Suppressor macrophage treated with lipopolysaccharide for 1 hour (primary cell): ENCODE data around the gene SEMA3B.
"Not testable (repeated sequence)": the region's sequence is repeated elsewhere in the genome, so short reads cannot be mapped to it uniquely, and the experiment has no call there.

Experiments used
- DNase-seq, 3 donors: peaks; one replicate each; pipeline ENCODE4 v3.0.0-alpha.2; 2020 to 2022

SEMA3B gene

DNA sequence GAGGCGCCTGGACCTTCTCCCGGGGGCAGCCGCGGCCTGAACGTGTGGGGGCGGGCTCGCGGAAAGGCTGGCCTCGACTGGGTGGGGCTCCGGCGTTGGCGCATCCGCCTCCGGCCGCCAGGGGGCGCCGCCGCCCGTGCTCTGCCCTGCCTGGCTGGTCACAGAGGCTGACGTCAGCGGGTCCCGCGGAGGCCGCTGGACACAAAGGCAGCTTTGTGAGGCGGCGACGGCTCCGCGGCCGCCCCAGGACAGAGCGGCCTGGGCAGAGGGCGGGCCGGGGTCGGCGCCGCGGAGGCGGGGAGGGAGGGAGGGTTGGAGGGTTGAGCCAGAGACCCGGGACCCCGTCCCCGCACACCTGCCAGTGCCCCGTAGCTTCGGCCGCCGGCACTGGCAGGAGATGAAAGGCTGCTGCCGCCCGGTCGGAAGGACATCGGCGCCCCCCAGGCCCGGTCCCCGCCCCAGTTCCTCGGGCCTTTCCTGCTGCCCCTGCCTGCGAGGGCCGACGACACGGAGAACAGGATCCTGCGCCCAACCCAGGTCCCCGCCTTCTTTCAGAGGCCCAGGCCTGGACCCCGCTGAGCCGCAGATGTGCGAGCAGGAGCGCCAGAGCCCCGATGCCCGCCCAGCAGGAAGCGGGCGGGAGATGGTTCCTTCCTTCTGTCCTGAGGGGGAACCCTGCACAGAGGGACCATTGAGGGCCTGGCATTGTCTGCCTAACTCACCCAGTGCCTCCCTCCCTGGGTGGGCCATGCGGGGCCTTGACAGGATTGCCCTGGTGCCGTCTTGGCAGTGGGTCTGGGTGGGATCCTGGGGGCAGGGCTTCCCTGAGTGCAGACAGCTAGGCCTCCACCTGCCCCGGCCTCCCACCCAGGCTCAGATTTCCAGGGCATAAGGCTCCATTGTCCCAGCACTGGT, 8.7 kb upstream of the SEMA3B start:
- DNase-seq: peak; percentile 94 to 97 (median 95)

DNA sequence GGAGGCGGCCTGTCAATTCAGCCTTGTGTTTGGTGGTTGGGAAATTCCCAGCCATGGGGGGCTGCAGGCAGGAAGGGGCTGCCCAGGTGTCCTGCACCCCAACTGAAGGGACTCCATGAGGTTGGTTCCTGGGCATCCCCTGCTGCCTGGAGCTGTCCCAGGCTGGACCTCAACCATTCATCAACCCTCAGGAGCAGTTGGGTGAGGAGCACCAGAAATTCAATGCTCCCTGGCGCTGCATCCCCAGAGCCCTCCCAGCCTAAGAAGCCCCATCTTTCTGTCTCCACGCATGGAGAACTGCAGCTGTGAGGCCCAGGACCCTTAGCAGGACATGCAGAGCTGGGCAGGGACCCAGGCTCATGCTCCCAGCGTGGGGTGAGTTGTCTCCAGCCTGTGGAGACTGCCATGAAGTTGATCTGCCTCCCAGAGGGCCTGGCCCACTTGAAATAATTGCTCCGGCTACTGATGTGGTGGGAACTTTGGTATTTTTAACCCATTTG, 8.0 kb upstream of the SEMA3B start:
- DNase-seq: no peak

DNA sequence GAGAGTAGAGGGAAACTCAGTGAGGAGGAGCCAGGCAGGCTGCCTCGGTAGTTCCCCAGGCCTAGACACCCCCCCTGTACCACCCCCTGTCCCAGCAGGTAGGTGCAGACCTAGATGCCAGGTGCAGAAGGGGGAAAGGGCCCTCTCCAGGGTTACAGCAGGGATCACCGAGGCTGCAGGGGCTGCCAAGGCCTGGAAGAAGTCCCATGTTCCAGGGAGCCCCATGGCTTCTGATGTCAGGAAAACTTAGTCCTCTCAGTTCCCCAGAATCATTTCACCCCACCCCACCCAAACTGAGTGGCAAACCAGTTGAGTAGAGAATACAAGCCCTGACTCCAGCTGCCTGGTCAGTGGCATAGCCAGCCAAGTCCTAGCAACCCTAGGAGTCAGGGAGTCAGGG, 7.4 kb upstream of the SEMA3B start:
- no peak for DNase-seq

DNA sequence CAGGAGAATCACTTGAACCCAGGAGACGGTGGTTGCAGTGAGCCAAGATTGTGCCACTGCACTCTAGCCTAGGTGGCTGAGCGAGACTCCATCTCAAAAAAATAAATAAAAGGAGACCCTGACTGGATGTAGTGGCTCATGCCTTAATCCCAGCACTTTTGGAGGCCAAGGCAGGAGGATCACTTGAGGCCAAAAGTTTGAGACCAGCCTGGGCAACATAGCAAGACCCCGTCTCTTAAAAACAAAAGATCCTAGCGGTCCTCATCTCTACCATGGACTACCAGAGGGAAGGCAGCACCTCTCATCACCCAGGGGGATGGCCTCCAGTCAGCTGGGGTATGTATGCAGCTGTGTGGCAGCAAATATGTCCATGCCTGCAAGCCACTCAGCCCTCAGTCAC, 6.7 kb upstream of the SEMA3B start:
- DNase-seq: not testable (repeated sequence)

DNA sequence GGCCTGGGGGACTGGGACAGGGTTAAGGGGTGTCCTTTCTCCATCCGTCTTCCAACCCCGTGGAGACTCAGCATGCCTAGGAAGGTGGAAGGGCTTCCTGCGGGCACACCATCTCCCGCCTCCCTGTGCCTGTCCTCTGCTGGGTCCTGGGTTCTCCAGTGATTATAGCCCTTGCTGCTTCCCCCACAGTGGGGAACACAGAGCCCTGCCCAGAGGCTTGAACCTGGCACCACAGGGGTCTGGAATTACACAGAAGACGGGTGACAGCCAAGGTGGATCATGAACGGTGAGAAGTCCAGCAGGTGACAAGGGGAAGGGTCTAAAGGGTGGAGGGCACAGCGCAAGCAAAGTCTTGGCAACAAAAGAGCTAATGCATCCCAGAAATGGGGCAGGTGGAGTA, 6.2 kb upstream of the SEMA3B start:
- DNase-seq: no peak

DNA sequence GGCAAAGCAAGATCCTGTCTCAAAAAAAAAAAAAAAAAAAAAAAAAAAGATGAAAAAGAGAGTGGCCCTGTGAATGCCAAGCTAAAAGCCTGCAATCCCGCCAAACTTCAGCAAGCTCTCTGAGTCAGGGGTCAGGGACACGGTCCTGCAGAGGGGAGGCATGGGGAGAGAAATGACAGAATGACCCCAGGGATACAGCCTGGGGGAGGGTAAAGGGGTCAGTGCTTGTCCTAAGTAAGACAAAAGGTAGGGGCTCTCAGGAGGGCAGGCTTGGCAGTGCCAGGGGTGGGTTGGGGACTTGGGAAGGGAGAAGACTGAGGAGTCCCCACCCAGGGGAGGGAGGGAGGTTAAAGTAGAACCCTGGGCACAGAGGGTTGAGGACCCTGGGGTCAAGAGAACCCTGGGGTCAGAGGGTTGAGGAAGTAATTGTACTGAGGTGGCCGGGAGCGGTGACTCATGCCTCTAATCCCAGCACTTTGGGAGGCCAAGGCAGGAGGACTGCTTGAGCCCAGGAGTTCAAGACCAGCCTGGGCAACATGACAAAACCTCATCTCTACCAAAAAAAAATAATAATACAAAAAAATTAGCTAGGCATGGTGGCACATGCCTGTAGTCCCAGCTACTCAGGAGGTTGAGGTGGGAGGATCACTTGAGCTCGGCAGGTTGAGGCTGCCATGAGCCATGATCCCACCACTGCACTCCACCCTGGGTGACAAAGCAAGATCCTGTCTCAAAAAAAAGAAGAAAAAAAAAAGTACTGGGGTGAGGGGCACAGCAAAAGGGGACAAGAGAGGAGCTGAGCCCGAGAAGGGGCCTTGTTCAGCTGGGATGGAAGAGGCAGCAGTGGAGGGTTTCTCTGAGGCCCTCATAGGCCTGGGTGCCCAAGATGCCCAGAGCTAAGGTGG, 5.2 kb upstream of the SEMA3B start:
- no peak for DNase-seq

DNA sequence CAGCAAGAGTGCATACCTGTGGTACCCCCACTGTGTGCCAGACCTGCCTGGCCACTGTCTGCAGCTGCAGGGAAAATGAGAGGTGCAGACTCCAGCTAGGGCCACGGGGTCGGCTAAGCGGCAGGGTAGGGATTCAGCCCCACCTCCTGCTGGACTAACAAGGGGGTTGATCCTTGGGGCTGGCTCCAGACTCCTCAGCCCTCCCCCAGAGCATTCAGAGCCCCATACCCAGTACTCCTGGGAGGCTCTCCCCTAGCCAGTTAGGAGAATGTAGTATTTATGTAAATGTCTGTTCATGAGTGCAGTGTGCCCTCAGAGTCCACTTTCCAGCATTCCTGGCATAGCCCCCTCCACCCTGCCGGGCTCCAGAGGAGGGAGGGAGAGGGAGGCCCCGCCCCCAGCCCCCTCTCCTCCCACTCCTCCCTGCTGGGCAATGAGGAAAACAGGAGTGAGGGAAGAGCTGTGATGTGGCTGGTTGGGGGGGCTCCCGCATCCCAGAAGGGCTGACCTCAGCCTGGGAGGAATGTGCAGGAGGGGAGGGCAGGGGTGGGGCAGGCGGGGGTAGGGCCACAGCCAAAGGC, 4.5 kb upstream of the SEMA3B start:
- DNase-seq: no peak

DNA sequence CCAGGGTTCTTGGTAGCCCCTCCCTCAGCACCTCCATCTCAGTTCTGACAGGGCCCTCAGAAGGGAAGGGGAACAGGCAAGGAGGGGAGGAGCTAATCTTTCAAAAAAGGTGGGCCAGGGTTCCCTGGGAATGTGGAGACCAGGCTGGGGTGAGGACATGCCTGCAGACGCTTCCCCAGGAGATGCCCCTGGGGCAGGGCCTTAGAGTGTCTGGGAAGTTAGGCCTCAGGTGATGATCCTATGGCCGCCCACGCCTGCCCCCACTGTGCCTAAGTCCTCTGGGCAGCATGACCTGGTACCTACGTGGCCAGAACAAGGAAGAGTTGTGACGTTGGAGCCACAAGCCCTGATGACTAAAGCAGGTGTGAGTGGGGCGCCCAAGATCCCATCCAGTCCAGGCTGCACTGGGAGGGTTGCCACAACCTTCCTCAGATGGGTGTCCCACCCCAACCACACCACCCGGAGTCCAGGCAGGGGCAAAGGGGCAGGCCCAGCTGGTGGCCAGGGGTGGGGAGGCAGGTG, 3.9 kb upstream of the SEMA3B start:
- DNase-seq: no peak

DNA sequence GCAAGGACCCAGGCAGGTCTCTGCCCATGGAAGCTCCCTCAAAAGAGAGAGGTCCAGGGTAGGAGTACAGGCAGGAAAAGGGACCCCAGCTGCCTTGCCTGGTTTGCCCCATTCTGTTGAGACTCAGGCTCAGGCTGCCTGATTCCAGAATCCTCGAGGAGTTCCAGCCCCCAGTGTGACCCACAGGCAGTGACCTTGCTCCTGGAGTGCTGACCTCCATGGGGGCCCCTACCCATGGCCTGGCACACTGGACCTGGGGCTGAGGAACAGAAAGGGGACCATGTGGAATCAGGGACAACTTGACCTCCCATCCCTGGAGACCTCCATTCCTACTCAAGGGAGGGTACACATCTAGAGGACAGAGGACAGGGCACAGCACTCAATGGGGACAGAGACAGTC, 3.4 kb upstream of the SEMA3B start:
- DNase-seq: no peak

DNA sequence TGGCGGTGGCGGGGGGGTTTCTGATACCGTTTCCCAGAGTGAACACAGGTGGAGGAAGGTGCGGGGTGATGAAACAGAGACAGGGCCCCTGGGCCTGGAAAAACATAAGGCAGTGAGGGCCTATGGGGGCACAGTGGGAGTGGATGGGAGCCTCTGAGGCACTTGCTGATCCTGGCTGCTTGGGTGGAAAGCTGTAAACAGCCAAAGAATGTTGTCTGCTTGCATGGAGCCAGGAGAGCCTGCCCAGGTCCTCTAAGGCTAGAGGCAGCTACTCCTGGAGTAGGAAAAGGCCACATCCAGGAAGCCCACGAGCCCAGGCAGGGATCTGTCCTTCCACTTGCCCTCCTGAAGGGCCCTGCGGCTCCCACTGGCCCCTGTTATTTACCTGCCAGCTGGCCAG, 2.9 kb upstream of the SEMA3B start:
- DNase-seq: no peak

DNA sequence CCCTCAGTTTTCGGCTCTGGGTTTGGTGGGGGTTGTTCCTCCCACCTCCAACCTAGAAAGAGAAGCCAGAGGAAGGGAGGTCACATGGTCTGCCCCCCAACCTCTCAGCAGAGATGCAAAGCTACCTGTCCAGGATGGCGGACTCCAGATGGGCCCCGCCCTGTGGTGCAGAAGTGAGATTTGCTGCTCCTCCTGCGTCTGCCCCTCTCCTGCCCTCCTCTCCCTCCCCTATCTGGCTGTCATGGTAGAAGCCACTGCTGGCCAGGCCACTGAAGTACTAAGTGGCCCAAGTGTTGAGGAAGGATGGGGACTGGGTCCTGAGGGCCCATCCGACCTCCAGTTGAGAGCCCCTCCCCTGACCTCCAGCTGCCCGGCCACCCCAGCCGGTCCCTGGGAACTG, 2.1 kb upstream of the SEMA3B start:
- DNase-seq: no peak

DNA sequence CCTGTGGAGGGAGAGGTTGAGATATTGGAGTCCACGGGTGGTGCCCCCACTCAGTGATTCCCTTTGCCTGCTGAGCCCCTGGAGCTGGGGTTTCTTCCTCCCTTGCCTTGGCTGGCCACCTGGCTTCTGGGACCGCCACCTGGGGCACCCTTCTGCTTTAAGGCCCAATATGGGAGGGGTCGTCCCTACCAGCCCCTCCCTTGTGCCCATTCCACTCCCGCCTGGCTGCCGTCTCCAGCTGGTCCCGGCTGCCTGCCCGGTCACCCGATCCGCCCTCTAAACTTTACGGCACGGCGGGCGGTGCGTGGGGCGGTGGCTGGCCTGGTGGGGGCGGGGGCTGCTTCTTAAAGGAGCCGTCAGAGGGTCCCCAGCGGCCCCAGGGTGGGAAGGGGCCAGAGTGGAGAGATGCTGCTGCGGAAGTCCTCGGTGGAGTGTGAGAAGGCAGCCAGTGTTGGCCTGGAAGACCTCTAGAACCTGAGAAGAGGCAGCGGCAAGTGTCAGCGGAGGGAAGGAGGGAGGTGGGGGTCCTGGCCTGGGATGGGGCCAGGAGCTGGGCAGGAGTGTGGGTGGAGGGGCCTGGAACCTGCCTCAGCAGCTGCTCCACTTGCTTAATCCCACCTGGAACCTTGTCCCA, 1.6 kb upstream of the SEMA3B start:
- no peak for DNase-seq

DNA sequence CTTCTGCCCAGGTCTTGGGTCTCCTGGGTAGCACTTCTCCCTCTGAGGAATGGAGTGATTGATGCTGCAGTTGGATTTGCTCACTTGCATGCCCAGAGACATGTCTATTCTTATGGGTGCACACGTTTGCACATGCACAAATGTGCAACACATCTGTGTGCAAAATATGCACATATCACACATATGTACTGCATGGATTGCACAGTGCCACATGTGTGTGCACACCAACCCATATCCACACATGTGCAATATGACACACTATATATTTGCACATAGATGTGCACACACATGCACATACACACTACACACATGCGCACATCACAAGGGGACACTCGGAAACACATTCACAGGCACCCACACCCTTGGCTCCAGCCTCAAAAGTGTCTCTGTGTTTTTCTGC, 671 bp upstream of the SEMA3B start:
- no peak for DNase-seq

DNA sequence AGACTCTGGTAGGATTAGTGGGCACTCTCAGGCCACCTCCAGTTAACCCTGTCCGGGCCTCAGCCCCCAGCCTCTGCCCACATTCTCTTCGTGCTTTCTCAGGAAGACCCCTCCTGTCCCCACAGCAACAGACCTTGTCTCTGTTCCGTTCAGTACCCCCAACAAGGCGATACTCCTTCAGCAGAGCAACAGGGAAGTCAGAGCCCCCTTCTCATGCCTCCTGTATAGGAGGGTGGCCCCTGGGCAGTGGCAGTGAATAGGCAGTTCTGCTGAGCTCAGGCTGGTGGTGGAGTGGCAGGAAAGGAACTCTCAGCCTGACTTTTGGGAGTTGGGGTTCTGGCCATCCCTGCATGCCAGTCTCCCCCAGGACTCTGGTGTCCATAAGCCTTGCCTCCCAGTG, 513 bp downstream of the SEMA3B start:
- no peak for DNase-seq

DNA sequence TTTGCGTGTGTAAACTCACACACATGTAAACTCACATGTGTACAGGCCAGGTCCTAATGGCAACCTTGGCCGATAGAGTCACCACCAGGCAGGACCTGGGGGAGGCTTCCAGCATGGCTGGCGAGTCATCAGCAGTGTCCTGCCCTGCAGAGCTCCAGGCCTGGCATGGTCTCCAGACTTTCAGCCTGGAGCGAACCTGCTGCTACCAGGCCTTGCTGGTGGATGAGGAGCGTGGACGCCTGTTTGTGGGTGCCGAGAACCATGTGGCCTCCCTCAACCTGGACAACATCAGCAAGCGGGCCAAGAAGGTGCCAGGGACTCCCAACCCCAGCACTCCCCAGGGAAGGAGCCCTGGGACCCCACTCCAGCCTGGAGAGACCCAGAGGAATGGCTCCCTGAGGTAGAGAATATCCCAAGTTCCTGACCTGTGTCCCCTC, 1.0 kb downstream of the SEMA3B start:
- DNase-seq: no peak

DNA sequence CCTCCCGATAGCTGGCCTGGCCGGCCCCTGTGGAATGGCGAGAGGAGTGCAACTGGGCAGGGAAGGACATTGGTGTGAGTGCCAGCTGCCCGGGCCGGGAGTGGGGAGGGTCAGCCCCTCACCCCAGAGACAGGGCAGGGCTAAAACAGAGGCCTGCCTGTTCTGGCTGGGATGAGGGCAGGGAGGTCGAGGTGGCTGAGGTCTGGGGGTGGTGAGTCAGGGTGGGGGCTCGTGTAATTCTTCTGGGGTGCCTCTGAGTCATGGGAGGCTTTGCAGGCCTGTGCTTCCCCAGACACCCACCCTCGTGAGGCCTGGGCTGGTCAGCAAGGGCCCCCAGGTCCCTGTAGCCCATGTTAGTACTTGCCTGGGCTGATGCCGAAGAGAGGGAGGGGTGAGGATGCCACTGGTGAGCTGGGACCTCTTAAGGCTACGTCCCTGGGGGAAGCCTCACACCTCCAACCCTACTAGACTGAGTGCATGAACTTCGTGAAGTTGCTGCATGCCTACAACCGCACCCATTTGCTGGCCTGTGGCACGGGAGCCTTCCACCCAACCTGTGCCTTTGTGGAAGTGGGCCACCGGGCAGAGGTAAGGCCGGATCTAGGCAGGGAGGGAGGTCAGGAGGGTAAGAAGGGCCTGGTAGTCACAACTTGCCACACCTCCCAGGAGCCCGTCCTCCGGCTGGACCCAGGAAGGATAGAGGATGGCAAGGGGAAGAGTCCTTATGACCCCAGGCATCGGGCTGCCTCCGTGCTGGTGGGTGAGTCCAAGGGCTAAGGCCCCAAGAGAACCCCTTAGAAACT, 1.7 kb downstream of the SEMA3B start:
- no peak for DNase-seq

DNA sequence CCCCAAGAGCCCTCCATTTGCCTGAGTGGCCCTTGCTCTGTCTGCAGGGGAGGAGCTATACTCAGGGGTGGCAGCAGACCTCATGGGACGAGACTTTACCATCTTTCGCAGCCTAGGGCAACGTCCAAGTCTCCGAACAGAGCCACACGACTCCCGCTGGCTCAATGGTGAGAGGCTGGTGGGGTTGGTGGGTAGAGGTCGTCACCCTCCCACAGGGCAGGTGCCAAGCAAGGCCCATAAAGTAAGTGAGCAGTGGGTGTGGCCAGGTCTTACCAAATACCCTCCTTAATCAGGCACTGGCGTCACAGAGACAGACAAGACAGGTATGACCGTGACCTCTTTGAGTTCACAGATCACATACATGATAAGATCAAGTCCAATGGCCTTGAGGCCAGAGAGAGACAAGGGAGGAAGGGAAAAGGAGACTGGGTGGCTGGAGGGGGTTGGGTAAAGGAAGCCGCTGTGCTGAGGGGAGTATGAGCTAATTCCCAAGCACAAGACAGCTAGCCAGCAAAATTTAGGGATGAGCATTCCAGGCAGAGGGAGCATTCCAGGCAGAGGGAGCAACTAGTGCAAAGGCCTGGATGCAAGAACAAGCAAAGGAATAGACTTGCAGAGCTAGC, 2.5 kb downstream of the SEMA3B start:
- no peak for DNase-seq

DNA sequence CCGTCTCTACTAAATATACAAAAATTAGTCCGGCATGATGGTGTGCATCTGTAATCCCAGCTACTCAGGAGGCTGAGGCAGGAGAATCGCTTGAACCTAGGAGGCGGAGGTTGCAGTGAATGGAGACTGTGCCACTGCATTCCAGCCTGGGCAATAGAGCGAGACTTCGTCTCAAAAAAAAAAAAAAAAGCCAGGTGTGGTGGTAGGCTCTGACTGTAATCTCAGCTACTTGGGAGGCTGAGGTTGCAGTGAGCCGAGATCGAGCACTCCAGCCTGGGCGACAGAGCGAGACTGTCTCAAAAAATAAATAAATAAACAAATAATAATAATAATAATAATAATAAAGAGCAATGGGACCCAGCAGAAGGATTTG, 3.6 kb downstream of the SEMA3B start:
- not testable (repeated sequence) for DNase-seq

DNA sequence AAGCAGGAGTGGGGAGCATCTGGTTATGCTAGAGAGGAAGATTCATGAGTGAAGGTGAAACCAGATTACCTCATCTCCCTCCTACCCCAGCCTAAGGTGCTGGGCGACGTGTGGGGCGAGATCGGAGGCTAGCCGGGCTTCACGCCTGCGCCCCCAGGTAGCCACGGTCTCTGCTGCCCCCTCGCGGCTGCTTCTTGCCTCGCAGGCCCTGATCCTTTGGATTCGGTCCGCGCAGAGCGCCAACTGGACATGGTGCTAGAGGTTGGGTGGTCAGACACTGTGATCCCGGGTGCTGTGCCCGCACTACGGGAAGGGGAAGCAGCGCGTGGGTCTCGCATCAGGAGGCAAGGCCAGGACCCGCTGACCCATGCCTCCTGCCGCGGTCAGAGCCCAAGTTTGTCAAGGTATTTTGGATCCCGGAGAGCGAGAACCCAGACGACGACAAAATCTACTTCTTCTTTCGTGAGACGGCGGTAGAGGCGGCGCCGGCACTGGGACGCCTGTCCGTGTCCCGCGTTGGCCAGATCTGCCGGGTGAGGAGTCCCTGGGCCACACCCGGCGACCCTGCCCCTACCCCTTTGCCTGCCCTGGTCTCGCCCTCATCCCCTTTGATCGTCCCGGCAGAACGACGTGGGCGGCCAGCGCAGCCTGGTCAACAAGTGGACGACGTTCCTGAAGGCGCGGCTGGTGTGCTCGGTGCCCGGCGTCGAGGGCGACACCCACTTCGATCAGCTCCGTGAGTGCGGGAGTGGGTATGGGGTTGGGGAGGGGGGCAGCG, 4.2 kb downstream of the SEMA3B start:
- peak; percentile 89 to 93 (median 92) for DNase-seq

DNA sequence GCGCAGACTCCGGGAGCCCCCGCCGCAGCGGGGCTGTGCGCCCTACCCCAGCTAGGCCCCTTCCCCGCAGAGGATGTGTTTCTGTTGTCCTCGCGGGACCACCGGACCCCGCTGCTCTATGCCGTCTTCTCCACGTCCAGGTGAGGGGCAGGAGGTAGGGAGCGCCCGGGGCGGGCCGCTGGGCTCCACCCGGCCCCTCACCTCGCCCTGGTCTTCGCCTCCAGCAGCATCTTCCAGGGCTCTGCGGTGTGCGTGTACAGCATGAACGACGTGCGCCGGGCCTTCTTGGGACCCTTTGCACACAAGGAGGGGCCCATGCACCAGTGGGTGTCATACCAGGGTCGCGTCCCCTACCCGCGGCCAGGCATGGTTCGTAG, 4.7 kb downstream of the SEMA3B start:
- no peak for DNase-seq
